PFSK-1 (cell line): ENCODE data around the gene PPEF2.

ENCODE experiments used
- REST ChIP-seq, 2 experiments: IDR thresholded peaks; 2 replicates each; pipeline versions ENCODE4 v1.6.1 to v1.8.0; 2011 to 2012; ENCODE audit warnings: low read depth in 2 of 2, low read length in 2 of 2, control low read depth in 1 of 2, inconsistent platforms in 1 of 2, mild to moderate bottlenecking in 1 of 2, moderate library complexity in 1 of 2; ENCODE audit not compliant: insufficient read depth in 1 of 2
- SIN3A ChIP-seq: IDR thresholded peaks from 2 replicates; pipeline ENCODE4 v1.6.1; 2012; ENCODE audit warnings: mild to moderate bottlenecking, low read length, moderate library complexity, borderline replicate concordance; ENCODE audit not compliant: insufficient read depth

GRCh38 chr4:75912968-75913367 lies 10.7 kb upstream of the PPEF2 start:
- TF ChIP-seq SIN3A (no peak), REST (IDR thresholded peaks at IDR 0.05; ENCODE audit: insufficient read depth in 1 of 2, low read depth in 2 of 2, low read length in 2 of 2) (no peak)
